Endothelial cell of umbilical vein (primary cell): ENCODE data around the gene B4GALNT4. TPM values are rescaled to one million over a fixed set of nuclear protein-coding genes. Genes with fewer than 3 reads are reported as not detected.

ENCODE experiments used
- Bru-seq: library from RNA; stranded (reverse); fragments of 400-500 nt; gene quantifications from one replicate; lab custom pipeline; 2021; lab: Mats Ljungman, UMichigan
- BruChase-seq, 2 experiments: library from RNA; stranded (reverse); fragments of 400-500 nt; gene quantifications; one replicate each; lab custom pipeline; 2021; lab: Mats Ljungman, UMichigan
- BruUV-seq: library from RNA; stranded (reverse); fragments of 400-500 nt; replicated peaks from 2 replicates; lab custom pipeline; 2021; lab: Mats Ljungman, UMichigan
- CTCF ChIA-PET: fragments of 300-600, 350-600 bp; sonication (Branson Sonifier 250); formaldehyde crosslinking; loops from one replicate; lab custom pipeline; 2021; ENCODE audit warnings: antibody characterized with exemption, inconsistent platforms; lab: Charles Lee
- POLR2A ChIA-PET: fragments of 300-600, 350-600 bp; sonication (Branson Sonifier 250); formaldehyde crosslinking; loops from one replicate; lab custom pipeline; 2021; ENCODE audit warnings: antibody characterized with exemption, inconsistent platforms; lab: Charles Lee
- DNase-seq: peaks from one replicate; pipeline ENCODE4 v3.0.0-alpha.2; 2011; ENCODE audit warnings: low read depth, low spot score
- FAIRE-seq: peaks from 2 replicates; lab custom pipeline; 2011; peaks lifted over from hg19 to GRCh38; lab: Jason Lieb, UNC
- H2AFZ ChIP-seq: 2 replicates; pipeline ENCODE4 v1.6.0; 2012; ENCODE audit warnings: low read depth, low read length, control low read depth, inconsistent platforms
- H3K27ac ChIP-seq: 2 replicates; pipeline ENCODE4 v1.5.1; 2011; ENCODE audit warnings: low read depth, mild to moderate bottlenecking, control low read depth, low read length, moderate library complexity; ENCODE audit not compliant: insufficient read depth
- H3K27me3 ChIP-seq, 2 experiments: 2 replicates each; pipeline versions ENCODE4 v1.6.0 to v1.6.1; 2011; ENCODE audit warnings: low read length in 2 of 2, mixed read lengths in 1 of 2; ENCODE audit not compliant: control insufficient read depth in 2 of 2, insufficient read depth in 2 of 2
- H3K36me3 ChIP-seq, 2 experiments: 2 replicates in 1 of 2; 3 replicates in 1 of 2; pipeline ENCODE4 v1.5.1; 2011; ENCODE audit warnings: low read length in 2 of 2, mild to moderate bottlenecking in 1 of 2, moderate library complexity in 1 of 2; ENCODE audit not compliant: control insufficient read depth in 2 of 2, insufficient read depth in 2 of 2; ENCODE audit errors: extremely low read depth in 1 of 2
- H3K4me1 ChIP-seq: 3 replicates; pipeline ENCODE4 v1.5.1; 2011; ENCODE audit warnings: mild to moderate bottlenecking, low read length; ENCODE audit not compliant: control insufficient read depth, insufficient read depth; ENCODE audit errors: extremely low read depth
- H3K4me2 ChIP-seq: 2 replicates; pipeline ENCODE4 v1.6.1; 2011; ENCODE audit warnings: low read length, control low read depth, mixed read lengths; ENCODE audit not compliant: insufficient read depth
- H3K4me3 ChIP-seq, 3 experiments: fragments of 200-600 bp in 1 of 3; sonication (generic), shearing (Covaris generic) in 1 of 3; replicated peaks in 1 of 3; 2 replicates each; pipeline ENCODE4 v1.5.1; 2011 to 2016; ENCODE audit warnings: control low read depth in 3 of 3, low read length in 3 of 3, mild to moderate bottlenecking in 2 of 3, inconsistent platforms in 1 of 3, low read depth in 1 of 3, moderate library complexity in 1 of 3; ENCODE audit not compliant: insufficient read depth in 1 of 3
- H3K79me2 ChIP-seq: 2 replicates; pipeline ENCODE4 v1.6.0; 2012; ENCODE audit warnings: low read length, inconsistent platforms; ENCODE audit not compliant: control insufficient read depth, insufficient read depth
- H3K9ac ChIP-seq: replicated peaks from 2 replicates; pipeline ENCODE3; 2011; ENCODE audit warnings: low read length, control low read depth; ENCODE audit not compliant: insufficient read depth; ENCODE audit errors: extremely low read depth
- H3K9me1 ChIP-seq: replicated peaks from 3 replicates; pipeline ENCODE4 v1.6.0; 2011; ENCODE audit warnings: mild to moderate bottlenecking, low read length; ENCODE audit not compliant: control insufficient read depth, insufficient read depth; ENCODE audit errors: extremely low read depth
- H3K9me3 ChIP-seq: replicated peaks from 2 replicates; pipeline ENCODE4 v1.5.1; 2012; ENCODE audit warnings: low read length, inconsistent platforms; ENCODE audit not compliant: control insufficient read depth, insufficient read depth
- H4K20me1 ChIP-seq: replicated peaks from 2 replicates; pipeline ENCODE3; 2011; ENCODE audit warnings: mild to moderate bottlenecking, low read length; ENCODE audit not compliant: control insufficient read depth, insufficient read depth; ENCODE audit errors: extremely low read depth
- EZH2 ChIP-seq: IDR thresholded peaks from 2 replicates; pipeline ENCODE4 v1.6.1; 2012; ENCODE audit warnings: borderline replicate concordance, low read depth, mild to moderate bottlenecking, moderate library complexity, low read length, inconsistent platforms; ENCODE audit not compliant: severe bottlenecking
- FOS ChIP-seq: IDR thresholded peaks from 2 replicates; pipeline ENCODE4 v1.6.1; 2011; ENCODE audit warnings: mild to moderate bottlenecking, low read length, moderate library complexity, borderline replicate concordance; ENCODE audit not compliant: insufficient read depth
- GATA2 ChIP-seq: IDR thresholded peaks from 2 replicates; pipeline ENCODE4 v1.7.0; 2011; ENCODE audit warnings: low read depth, mild to moderate bottlenecking, moderate library complexity, mixed read lengths, low read length; ENCODE audit not compliant: insufficient read length, insufficient read depth
- JUN ChIP-seq: IDR thresholded peaks from 2 replicates; pipeline ENCODE4 v1.6.1; 2011; ENCODE audit warnings: borderline replicate concordance, low read depth; ENCODE audit not compliant: insufficient read length, insufficient read depth
- MYC ChIP-seq: IDR thresholded peaks from one replicate; pipeline ENCODE4 v1.6.1; 2011; ENCODE audit warnings: mild to moderate bottlenecking, low read depth, low read length
- POLR2A ChIP-seq: IDR thresholded peaks from 2 replicates; pipeline ENCODE4 v1.6.1; 2012; ENCODE audit warnings: low read depth, mild to moderate bottlenecking, control low read depth, low read length
- POLR2AphosphoS5 ChIP-seq: IDR thresholded peaks from 2 replicates; pipeline ENCODE4 v1.6.1; 2012; ENCODE audit warnings: low read depth, mild to moderate bottlenecking, control low read depth, low read length, moderate library complexity; ENCODE audit not compliant: insufficient read depth
- dilution Hi-C: fragments of 300-500 bp; cut with MboI; formaldehyde crosslinking; loops from one replicate; pipeline ENCODE4 v1.15.0; 2019; ENCODE audit warnings: low sequenced_read_pairs; ENCODE audit not compliant: extremely low pct_ligation_motif_present
- intact Hi-C: fragments of 100-400 bp; cut with micrococcal nuclease; formaldehyde crosslinking; loops from one replicate; pipeline ENCODE4 v1.10.0; 2022
- long read RNA-seq: library from polyadenylated mRNA; stranded (forward); transcript quantifications from one replicate; pipeline ENCODE4 v2.0.0, GENCODE V29; 2021
- polyA minus RNA-seq, 3 experiments: library from RNA; depleted of rRNA, polyadenylated mRNA; stranded (reverse); fragments of >200 nt; gene quantifications; 1 replicate in 1 of 3; 2 replicates in 2 of 3; pipeline ENCODE4 v1.2.3, GENCODE V29; 2011
- polyA plus RNA-seq, 4 experiments: library from polyadenylated mRNA; depleted of rRNA in 3 of 4; stranded (reverse) in 3 of 4; unstranded in 1 of 4; fragments of >200 nt; gene quantifications; 2 replicates each; pipeline versions ENCODE4 v1.2.1 to v1.2.3, GENCODE V29; 2011 to 2012; ENCODE audit warnings: missing spikeins in 1 of 4
- total RNA-seq: library from RNA; stranded (reverse); gene quantifications from 2 replicates; pipeline ENCODE4 v1.2.3, GENCODE V29; 2021
- TF ChIP-seq, protein P1 (sequence below), 2 donors: IDR thresholded peaks; 1 replicate in 1 of 2; 2 replicates in 1 of 2; pipeline ENCODE4 v1.5.1; 2011; ENCODE audit warnings: low read length in 2 of 2, mild to moderate bottlenecking in 2 of 2, moderate library complexity in 2 of 2, control low read depth in 1 of 2, inconsistent platforms in 1 of 2, low read depth in 1 of 2; ENCODE audit not compliant: insufficient read depth in 1 of 2; ENCODE audit errors: extremely low read depth in 1 of 2
- TF ChIP-seq, protein P2 (sequence below): IDR thresholded peaks from 2 replicates; pipeline ENCODE4 v1.6.1; 2011; ENCODE audit not compliant: insufficient read depth, insufficient read length

B4GALNT4 gene, protein sequence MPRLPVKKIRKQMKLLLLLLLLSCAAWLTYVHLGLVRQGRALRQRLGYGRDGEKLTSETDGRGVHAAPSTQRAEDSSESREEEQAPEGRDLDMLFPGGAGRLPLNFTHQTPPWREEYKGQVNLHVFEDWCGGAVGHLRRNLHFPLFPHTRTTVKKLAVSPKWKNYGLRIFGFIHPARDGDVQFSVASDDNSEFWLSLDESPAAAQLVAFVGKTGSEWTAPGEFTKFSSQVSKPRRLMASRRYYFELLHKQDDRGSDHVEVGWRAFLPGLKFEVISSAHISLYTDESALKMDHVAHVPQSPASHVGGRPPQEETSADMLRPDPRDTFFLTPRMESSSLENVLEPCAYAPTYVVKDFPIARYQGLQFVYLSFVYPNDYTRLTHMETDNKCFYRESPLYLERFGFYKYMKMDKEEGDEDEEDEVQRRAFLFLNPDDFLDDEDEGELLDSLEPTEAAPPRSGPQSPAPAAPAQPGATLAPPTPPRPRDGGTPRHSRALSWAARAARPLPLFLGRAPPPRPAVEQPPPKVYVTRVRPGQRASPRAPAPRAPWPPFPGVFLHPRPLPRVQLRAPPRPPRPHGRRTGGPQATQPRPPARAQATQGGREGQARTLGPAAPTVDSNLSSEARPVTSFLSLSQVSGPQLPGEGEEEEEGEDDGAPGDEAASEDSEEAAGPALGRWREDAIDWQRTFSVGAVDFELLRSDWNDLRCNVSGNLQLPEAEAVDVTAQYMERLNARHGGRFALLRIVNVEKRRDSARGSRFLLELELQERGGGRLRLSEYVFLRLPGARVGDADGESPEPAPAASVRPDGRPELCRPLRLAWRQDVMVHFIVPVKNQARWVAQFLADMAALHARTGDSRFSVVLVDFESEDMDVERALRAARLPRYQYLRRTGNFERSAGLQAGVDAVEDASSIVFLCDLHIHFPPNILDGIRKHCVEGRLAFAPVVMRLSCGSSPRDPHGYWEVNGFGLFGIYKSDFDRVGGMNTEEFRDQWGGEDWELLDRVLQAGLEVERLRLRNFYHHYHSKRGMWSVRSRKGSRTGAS
- 5.2 and 9.6 TPM in 2 replicates for total RNA-seq
- 7.9 and 9.2 TPM in 2 replicates for polyA plus RNA-seq
- 2.9 and 4.5 TPM in 2 replicates for polyA plus RNA-seq (2011; cell fraction: cytosol; rRNA removed)
- polyA plus RNA-seq (2011; cell fraction: nucleus; rRNA removed) = 30.5 and 34.8 TPM in 2 replicates
- polyA plus RNA-seq (2012) = 6.4 and 10.6 TPM in 2 replicates
- 1.5 and 3.3 TPM in 2 replicates for polyA minus RNA-seq
- polyA minus RNA-seq (2011; cell fraction: cytosol; rRNA and poly(A)+ RNA removed) = not detected
- 1.1 and 7.5 TPM in 2 replicates for polyA minus RNA-seq (2011; cell fraction: nucleus; rRNA and poly(A)+ RNA removed)
- percentile 20 among the genes with signal in this experiment for Bru-seq, nascent RNA
- BruChase-seq, experiment 1, labeled RNA remaining after a 6-hour chase = percentile 40 among the genes with signal in this experiment
- BruChase-seq, experiment 2, labeled RNA remaining after a 2-hour chase = percentile 30 among the genes with signal in this experiment
- long read RNA-seq = 0 reads

DNA sequence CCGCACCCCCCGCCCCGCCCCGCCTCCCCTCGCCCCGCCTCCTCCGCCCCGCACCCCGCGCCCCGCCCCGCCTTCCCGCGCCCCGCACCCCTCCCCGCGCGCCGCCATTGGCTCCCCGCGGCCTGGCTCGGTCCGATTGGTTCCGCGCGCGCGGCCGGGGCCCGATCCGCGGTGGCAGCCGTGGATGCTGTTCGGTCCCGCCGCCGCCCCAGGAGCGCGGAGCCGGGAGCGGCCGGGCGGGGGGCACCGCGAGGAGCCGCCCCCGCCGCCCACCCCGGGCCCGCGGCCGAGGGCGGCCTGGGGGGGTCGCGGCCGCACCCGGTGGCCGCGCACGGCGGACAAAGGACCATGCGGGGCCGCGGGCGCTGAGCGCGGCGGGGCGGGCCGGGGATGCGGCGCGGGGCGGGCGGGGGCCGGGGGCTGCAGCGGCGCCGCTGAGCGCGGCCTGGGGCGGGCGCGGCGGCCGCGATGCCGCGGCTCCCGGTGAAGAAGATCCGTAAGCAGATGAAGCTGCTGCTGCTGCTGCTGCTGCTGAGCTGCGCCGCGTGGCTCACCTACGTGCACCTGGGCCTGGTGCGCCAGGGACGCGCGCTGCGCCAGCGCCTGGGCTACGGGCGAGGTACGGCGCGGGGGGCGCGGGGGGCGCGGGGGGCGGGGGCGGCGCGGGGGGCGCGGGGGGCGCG lies at the start of gene B4GALNT4:
Gene B4GALNT4, plus strand, starts transcription at position 164 of the 683 bp plus-strand sequence. Its CDS starts 305 bp downstream, at position 469.
- H3K4me1 ChIP-seq = no peaks in the 10 kb centered on the region
- BruUV-seq = no TSS peak
- no peak within 1 kb of the TSS for H3K4me2 ChIP-seq
- dilution Hi-C loops = no loop called here
- no peaks in the 10 kb centered on the region for H3K79me2 ChIP-seq
- TF ChIP-seq, protein P1, sequence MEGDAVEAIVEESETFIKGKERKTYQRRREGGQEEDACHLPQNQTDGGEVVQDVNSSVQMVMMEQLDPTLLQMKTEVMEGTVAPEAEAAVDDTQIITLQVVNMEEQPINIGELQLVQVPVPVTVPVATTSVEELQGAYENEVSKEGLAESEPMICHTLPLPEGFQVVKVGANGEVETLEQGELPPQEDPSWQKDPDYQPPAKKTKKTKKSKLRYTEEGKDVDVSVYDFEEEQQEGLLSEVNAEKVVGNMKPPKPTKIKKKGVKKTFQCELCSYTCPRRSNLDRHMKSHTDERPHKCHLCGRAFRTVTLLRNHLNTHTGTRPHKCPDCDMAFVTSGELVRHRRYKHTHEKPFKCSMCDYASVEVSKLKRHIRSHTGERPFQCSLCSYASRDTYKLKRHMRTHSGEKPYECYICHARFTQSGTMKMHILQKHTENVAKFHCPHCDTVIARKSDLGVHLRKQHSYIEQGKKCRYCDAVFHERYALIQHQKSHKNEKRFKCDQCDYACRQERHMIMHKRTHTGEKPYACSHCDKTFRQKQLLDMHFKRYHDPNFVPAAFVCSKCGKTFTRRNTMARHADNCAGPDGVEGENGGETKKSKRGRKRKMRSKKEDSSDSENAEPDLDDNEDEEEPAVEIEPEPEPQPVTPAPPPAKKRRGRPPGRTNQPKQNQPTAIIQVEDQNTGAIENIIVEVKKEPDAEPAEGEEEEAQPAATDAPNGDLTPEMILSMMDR (IDR thresholded peaks at IDR 0.05; ENCODE audit: extremely low read depth in 1 of 2, insufficient read depth in 1 of 2, low read depth in 1 of 2, low read length in 2 of 2) = no peak
- TF ChIP-seq POLR2AphosphoS5 (no peak), EZH2 (no peak), POLR2A (no peak), GATA2 (no peak), MYC (no peak), JUN (no peak), FOS (no peak)
- TF ChIP-seq, protein P2, sequence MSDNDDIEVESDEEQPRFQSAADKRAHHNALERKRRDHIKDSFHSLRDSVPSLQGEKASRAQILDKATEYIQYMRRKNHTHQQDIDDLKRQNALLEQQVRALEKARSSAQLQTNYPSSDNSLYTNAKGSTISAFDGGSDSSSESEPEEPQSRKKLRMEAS = no peak
- H3K9me1 ChIP-seq = no peaks in the 10 kb centered on the region
- DNase-seq = no peak
- ChIA-PET POLR2A (no interaction called here), CTCF (interaction anchor here (1.2 kb wide), 2 partner anchors 17 to 65 kb away, joined by 3 read pairs; no protein-coding TSS in a partner anchor)
- no peaks in the 10 kb centered on the region for H3K36me3 ChIP-seq
- H3K4me3 ChIP-seq = peak within 1 kb of the TSS in 1 of 3 experiments; percentile 21
- H3K27ac ChIP-seq = no peak within 1 kb of the TSS
- FAIRE-seq = no peak
- no peak within 1 kb of the TSS for H2AFZ ChIP-seq
- H3K27me3 ChIP-seq = peaks cover 17 to 20% of the 10 kb centered on the region in 2 experiments
- H3K9ac ChIP-seq = no peak within 1 kb of the TSS
- intact Hi-C loops = loop anchor here (2.0 kb wide), 1 partner anchor 79 kb away; no protein-coding TSS in a partner anchor
- no peaks in the 10 kb centered on the region for H4K20me1 ChIP-seq
- H3K9me3 ChIP-seq = no peaks in the 10 kb centered on the region
